Measurements from ENCODE around the gene TENM4.
"Not testable (repeated sequence)": the region's sequence is repeated elsewhere in the genome, so short reads cannot be mapped to it uniquely, and the experiment has no call there.

Gene TENM4

GRCh38 chr11:78860720-78861422, 580.0 kb downstream of the TENM4 start:
- no peak for DNase-seq

- no peak for DNase-seq
Observed at GRCh38 chr11:78857688-78858087, 583.1 kb downstream of the TENM4 start.

- no peak for DNase-seq
Observed at GRCh38 chr11:78856211-78856610, 584.6 kb downstream of the TENM4 start.

GRCh38 chr11:78855116-78855515, 585.7 kb downstream of the TENM4 start:
- DNase-seq: no peak

- no peak for DNase-seq
Observed at GRCh38 chr11:78853521-78853920, 587.3 kb downstream of the TENM4 start.

GRCh38 chr11:78851878-78852586, 588.8 kb downstream of the TENM4 start:
- no peak for DNase-seq

- DNase-seq: no peak
Observed at GRCh38 chr11:78850078-78850477, 590.8 kb downstream of the TENM4 start.

GRCh38 chr11:78846269-78846668, 594.6 kb downstream of the TENM4 start:
- DNase-seq: no peak

GRCh38 chr11:78845496-78845895, 595.3 kb downstream of the TENM4 start:
- no peak for DNase-seq

- DNase-seq: no peak
Observed at GRCh38 chr11:78841456-78842060, 599.3 kb downstream of the TENM4 start.

GRCh38 chr11:78840623-78841022, 600.2 kb downstream of the TENM4 start:
- no peak for DNase-seq

GRCh38 chr11:78840200-78840599, 600.6 kb downstream of the TENM4 start:
- no peak for DNase-seq

- no peak for DNase-seq
Observed at GRCh38 chr11:78838417-78838816, 602.4 kb downstream of the TENM4 start.

- no peak for DNase-seq
Observed at GRCh38 chr11:78835646-78836045, 605.2 kb downstream of the TENM4 start.

GRCh38 chr11:78834886-78835285, 605.9 kb downstream of the TENM4 start:
- no peak for DNase-seq

GRCh38 chr11:78833237-78833636, 607.6 kb downstream of the TENM4 start:
- no peak for DNase-seq

GRCh38 chr11:78832226-78832947, 608.4 kb downstream of the TENM4 start:
- DNase-seq: no peak

- no peak for DNase-seq
Observed at GRCh38 chr11:78831571-78831970, 609.3 kb downstream of the TENM4 start.

- DNase-seq: no peak
Observed at GRCh38 chr11:78830277-78830819, 610.5 kb downstream of the TENM4 start.

- no peak for DNase-seq
Observed at GRCh38 chr11:78829146-78829545, 611.7 kb downstream of the TENM4 start.

GRCh38 chr11:78828676-78829075, 612.2 kb downstream of the TENM4 start:
- DNase-seq: no peak

- DNase-seq: not testable (repeated sequence)
Observed at GRCh38 chr11:78827291-78827690, 613.5 kb downstream of the TENM4 start.

GRCh38 chr11:78825591-78826020, 615.2 kb downstream of the TENM4 start:
- no peak for DNase-seq

Measured in NCI-H446 treated with DMSO at 0.1 percent for 48 hours (cell line).